ENCODE data around the gene THAP3.

- TF ChIP-seq CTCF (IDR thresholded peaks at IDR 0.05) (no peak), EP300 (IDR thresholded peaks at IDR 0.05) (no peak), POLR2A (IDR thresholded peaks at IDR 0.05; ENCODE audit: low read depth) (no peak), POLR2AphosphoS5 (IDR thresholded peaks at IDR 0.05) (no peak)
Measured at GRCh38 chr1:6591644-6592043, 33.0 kb upstream of the THAP3 start.

Measured in esophagus muscularis mucosa (tissue), 4 donors.